Measurements from ENCODE around the gene SRPK2. TPM values are rescaled to one million over a fixed set of nuclear protein-coding genes. Genes with fewer than 3 reads are reported as not detected.

The SRPK2 gene
- total and polyA plus RNA-seq, 2 of the 8 experiments (the other 6 are each of a cell fraction or from before 2014, with no cell fraction given) = 10.0 to 47.1 TPM

DNA sequence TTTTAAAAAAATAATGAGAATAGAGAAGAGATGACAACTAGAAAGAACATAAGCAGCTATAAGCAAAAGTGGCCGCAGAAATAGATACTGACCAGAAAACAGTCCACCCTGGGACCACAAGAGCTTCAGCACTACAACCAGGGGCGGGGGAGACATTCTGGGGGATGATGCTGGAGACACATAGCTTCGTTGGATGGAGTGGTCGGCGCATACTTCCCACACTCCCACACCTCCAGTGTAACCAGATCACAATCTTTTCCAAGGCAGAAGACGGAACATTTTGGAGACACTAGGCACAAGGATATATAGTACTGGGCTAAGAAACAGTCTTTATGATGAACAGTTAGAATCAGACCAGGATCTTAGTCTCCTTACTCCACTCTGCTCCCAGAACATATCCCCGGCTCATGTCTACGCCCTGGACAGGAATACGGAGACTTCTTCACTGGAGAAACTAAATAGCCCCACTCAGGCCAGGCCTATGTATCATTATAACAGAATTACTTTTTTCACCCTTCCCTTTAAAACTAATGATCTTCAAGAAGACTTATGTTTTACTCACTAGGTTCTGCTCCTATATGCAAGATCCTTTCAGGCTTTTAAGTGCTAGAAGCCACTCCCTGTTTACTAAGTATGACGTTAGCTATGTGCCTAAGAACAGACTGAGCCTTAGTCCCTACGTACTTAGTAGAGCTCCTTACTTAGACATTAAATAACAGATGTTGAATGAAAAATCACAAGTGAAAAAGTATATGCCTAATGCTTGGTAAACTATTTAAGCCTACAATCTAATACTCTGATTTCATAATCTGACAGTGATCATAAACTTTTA, 169.6 kb downstream of the SRPK2 start (continued):
- TF ChIP-seq RNF2 (IDR thresholded peaks at IDR 0.05; ENCODE audit: borderline replicate concordance, low read depth, low read length, missing control alignments, poor library complexity, severe bottlenecking) (no peak), POU5F1 (IDR thresholded peaks at IDR 0.05; ENCODE audit: low read depth, low read length) (no peak)
